ENCODE measurements around the gene PSD. TPM values are rescaled to one million over a fixed set of nuclear protein-coding genes. Genes with fewer than 3 reads are reported as not detected.
"Not testable (repeated sequence)": the region's sequence is repeated elsewhere in the genome, so short reads cannot be mapped to it uniquely, and the experiment has no call there.

Gene PSD
- 1 to 10 TPM; 6.9 to 9.1 (median 7.8) TPM for polyA plus RNA-seq (ENCODE audit: insufficient read length in 3 of 3)

GRCh38 chr10:102418622-102419268 is at the start of gene PSD:
Gene PSD, minus strand, starts transcription at chr10:102418785. Its CDS starts 1,747 bp downstream, at chr10:102417038.
- DNase-seq (ENCODE audit: low read depth in 3 of 3, low spot score in 2 of 3) = no peak

DNA sequence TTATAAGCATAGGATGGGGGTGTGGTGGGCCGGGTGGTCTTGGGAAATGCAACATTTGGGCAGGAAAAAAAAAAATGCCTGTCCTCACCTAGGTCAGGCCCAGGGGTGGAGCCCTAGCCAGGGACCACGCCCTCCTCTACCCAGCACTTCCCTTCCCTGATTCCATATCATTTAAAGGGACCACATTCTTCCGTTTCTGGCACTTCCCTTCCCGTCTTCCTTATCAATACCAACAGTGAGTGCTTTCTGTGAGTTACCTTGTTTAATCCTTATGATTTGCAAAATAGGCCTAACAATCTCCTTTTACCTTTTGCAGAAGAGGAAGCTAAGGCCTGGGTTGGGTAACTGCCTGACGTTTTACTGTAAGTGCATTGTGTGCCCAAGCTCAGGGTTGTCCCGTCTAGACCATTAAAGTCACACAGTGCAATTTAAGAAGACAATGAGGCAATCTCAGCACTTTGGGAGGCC is 49.4 kb upstream of the PSD start:
- no peak for DNase-seq (ENCODE audit: low read depth in 3 of 3, low spot score in 2 of 3)

GRCh38 chr10:102467318-102467717 is 48.7 kb upstream of the PSD start:
- no peak for DNase-seq (ENCODE audit: low read depth in 3 of 3, low spot score in 2 of 3)

DNA sequence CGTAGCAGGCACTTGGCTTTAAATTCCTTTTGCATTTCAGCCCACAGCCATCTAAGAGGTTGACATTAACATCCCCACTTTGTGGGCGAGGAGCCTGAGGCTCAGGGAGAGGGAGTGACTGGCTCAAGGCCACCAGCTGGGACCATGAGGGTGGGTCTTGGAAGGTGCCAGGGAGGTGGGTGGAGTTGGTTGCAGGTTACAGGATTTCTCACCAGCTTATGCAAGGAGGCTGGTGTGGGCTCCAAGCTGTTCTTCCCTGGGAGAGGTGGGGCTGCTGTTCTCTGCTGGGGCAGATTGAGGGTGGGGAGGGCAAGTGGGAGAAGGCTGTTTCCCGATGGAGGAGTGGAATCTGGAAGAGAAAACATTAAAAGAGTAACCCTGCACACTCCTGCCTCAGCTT is 46.9 kb upstream of the PSD start:
- no peak for DNase-seq (ENCODE audit: low read depth in 3 of 3, low spot score in 2 of 3)

- DNase-seq (ENCODE audit: low read depth in 3 of 3, low spot score in 2 of 3) = no peak
Observed at GRCh38 chr10:102463983-102464382, 45.4 kb upstream of the PSD start.

DNA sequence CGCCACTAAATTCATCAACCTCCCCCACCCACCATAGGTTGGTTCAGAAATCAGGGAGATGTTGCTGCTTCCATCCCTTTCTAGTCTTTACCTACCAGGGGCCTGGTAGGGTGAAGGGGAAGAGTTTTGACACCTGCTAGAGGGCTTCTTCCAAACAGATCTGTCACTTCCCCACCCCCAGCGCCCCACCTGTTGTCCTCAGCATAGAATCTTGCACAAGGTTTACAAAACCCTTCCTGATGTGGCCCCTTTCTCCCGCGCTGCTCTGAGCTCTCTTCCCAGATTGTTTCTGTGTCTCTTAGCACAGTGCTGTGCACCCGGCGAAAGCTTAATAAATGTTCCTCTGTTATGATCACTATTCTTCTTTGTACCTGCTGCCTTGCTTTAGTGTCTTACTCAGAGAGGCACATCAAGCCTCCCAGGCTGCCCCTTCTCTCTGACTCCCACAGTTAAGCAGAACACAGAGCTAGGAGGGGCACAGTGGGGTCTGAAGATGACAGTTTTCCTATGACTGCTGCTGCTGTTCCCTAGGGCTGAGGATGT is 44.0 kb upstream of the PSD start:
- DNase-seq (ENCODE audit: low read depth in 3 of 3, low spot score in 2 of 3) = no peak

- DNase-seq (ENCODE audit: low read depth in 3 of 3, low spot score in 2 of 3) = peak in 2 of 3 donors; percentile 73 to 82
Observed at GRCh38 chr10:102461187-102462054, 42.8 kb upstream of the PSD start.

DNA sequence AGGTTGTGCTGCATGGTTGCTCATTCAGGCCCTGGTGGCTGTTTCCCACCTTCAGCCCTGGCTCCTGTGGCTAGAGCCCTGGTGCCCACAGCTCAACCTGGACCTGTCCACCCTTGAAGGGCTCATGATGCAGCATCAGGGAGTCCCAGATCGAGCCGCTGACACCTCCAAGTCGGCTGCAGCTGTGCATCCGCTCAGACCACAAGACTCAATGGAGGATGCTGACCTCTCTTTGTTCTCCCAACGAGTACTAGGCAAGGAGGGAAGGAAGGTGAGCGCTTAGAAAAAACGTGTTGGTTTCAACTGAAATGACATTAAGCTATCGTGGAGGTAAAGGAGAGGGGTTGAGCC is 42.2 kb upstream of the PSD start:
- DNase-seq (ENCODE audit: low read depth in 3 of 3, low spot score in 2 of 3) = no peak

DNA sequence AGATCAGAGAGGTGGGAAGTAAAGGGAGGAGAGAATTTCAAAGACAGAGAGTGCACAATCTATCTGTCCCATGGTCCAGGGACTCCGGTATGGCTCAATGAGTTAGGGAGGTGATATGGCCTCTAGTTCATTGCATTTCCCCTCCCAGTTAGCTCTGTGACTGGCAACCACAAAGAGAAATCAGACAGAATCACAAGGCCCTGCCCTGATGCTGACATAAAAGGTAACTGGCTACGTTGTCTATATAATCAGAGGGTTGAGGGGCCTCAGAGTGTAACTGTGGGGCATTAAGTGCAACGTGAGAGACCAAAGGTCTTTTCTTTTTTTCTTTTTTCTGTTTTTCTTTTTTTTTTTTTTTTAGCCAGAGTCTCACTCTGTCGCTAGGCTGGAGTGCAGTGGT is 40.1 kb upstream of the PSD start:
- no peak for DNase-seq (ENCODE audit: low read depth in 3 of 3, low spot score in 2 of 3)

DNA sequence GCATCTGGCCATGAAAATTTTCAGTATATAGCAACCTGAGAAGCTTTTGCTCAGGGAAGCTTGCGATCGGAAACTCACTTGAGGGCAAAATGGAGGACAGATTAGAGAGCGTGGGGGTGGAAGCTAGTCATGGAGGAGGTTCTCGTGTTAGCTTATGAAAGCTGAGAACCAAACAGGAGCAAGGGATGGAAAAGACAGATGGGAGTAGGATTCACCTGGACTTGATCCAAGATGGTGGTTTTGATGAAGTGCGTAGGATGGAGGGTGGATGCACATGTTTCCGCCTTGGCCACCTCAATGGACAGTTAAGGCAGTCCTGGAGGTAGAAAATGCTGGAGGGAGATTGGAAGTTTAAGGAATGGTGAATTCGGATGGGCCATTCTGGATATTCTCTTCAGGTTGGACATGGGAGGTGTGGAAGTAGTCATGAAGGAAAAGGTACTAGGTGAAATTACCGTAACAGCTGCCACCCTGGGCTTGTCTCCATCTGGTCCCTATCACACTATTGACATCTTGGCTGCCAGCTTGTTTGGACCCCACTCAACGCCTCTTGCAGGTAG is 39.1 kb upstream of the PSD start:
- no peak for DNase-seq (ENCODE audit: low read depth in 3 of 3, low spot score in 2 of 3)

- DNase-seq (ENCODE audit: low read depth in 3 of 3, low spot score in 2 of 3) = no peak
Observed at GRCh38 chr10:102455893-102456471, 37.4 kb upstream of the PSD start.

GRCh38 chr10:102454662-102455487 is 36.3 kb upstream of the PSD start:
- not testable (repeated sequence) for DNase-seq (ENCODE audit: low read depth in 3 of 3, low spot score in 2 of 3)

DNA sequence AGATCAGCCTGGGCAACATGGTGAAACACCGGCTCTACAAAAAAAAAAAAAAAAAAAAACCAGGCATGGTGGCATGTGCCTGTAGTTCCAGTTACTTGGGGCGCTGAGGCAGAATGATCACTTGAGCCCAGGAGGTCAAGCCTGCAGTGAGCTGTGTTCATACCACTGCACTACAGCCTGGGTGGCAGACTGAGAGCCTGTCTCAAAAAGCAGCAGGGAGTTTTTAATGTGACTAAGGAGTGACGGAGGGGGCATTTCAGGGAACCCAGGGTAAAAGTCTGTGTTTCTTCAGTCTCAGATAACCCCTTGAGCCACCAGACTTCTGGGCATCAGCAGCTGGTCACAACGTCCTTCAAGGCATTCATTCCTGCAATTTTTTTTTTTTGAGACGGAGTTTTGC is 34.9 kb upstream of the PSD start:
- DNase-seq (ENCODE audit: low read depth in 3 of 3, low spot score in 2 of 3) = no peak

- no peak for DNase-seq (ENCODE audit: low read depth in 3 of 3, low spot score in 2 of 3)
Observed at GRCh38 chr10:102452672-102453340, 34.2 kb upstream of the PSD start.

GRCh38 chr10:102451105-102451969 is 32.8 kb upstream of the PSD start, which contains the start of gene C10orf95:
Gene C10orf95, minus strand, starts transcription at chr10:102451543. Its CDS starts 450 bp downstream, at chr10:102451093.
- DNase-seq (ENCODE audit: low read depth in 3 of 3, low spot score in 2 of 3) = no peak

- DNase-seq (ENCODE audit: low read depth in 3 of 3, low spot score in 2 of 3) = peak in 1 of 3 donors; percentile 76
Observed at GRCh38 chr10:102450374-102451104, 32.0 kb upstream of the PSD start.

GRCh38 chr10:102450124-102450373 is 31.5 kb upstream of the PSD start:
- DNase-seq (ENCODE audit: low read depth in 3 of 3, low spot score in 2 of 3) = no peak
